Ectodermal cell (in vitro differentiated cells): Measurements from ENCODE around the gene PKD2. TPM values are rescaled to one million over a fixed set of nuclear protein-coding genes. Genes with fewer than 3 reads are reported as not detected.

Source experiments
- H3K27ac ChIP-seq: 2 replicates; pipeline ENCODE4 v1.7.0; 2013; ENCODE audit warnings: mild to moderate bottlenecking, low read depth, low read length; ENCODE audit not compliant: insufficient read depth, poor library complexity, severe bottlenecking
- H3K27me3 ChIP-seq: 2 replicates; pipeline ENCODE4 v1.7.0; 2013; ENCODE audit warnings: mild to moderate bottlenecking, low read length; ENCODE audit not compliant: insufficient read depth, control insufficient read depth, poor library complexity, severe bottlenecking
- H3K36me3 ChIP-seq: one replicate; pipeline ENCODE4 v1.7.0; 2013; ENCODE audit warnings: low read length; ENCODE audit not compliant: control insufficient read depth, insufficient read depth
- H3K4me1 ChIP-seq: one replicate; pipeline ENCODE4 v1.7.0; 2013; ENCODE audit warnings: low read length; ENCODE audit not compliant: control insufficient read depth, insufficient read depth
- H3K4me3 ChIP-seq: 2 replicates; pipeline ENCODE4 v1.7.0; 2013; ENCODE audit warnings: low read depth, low read length, control low read depth; ENCODE audit not compliant: insufficient read depth
- H3K9me3 ChIP-seq: 2 replicates; pipeline ENCODE4 v1.7.0; 2013; ENCODE audit warnings: mild to moderate bottlenecking, low read length, moderate library complexity; ENCODE audit not compliant: control insufficient read depth
- WGBS, 2 experiments: methylation state at CpG; one replicate each; pipeline ENCODE4 v1.1.7; 2013; ENCODE audit warnings: missing lambda C conversion rate in 2 of 2; 5-methylcytosine and 5-hydroxymethylcytosine counted together
- polyA plus RNA-seq, 4 experiments: library from polyadenylated mRNA; stranded (reverse); fragments of 50-300 nt; gene quantifications; one replicate each; pipeline ENCODE4 v1.2.3, GENCODE V29; 2013

Gene PKD2
- 30.8 TPM for polyA plus RNA-seq (2013, experiment 1 of 4)
- polyA plus RNA-seq (2013, experiment 2 of 4), result 38.8 TPM
- 24.0 TPM for polyA plus RNA-seq (2013, experiment 3 of 4)
- 26.9 TPM for polyA plus RNA-seq (2013, experiment 4 of 4)

DNA sequence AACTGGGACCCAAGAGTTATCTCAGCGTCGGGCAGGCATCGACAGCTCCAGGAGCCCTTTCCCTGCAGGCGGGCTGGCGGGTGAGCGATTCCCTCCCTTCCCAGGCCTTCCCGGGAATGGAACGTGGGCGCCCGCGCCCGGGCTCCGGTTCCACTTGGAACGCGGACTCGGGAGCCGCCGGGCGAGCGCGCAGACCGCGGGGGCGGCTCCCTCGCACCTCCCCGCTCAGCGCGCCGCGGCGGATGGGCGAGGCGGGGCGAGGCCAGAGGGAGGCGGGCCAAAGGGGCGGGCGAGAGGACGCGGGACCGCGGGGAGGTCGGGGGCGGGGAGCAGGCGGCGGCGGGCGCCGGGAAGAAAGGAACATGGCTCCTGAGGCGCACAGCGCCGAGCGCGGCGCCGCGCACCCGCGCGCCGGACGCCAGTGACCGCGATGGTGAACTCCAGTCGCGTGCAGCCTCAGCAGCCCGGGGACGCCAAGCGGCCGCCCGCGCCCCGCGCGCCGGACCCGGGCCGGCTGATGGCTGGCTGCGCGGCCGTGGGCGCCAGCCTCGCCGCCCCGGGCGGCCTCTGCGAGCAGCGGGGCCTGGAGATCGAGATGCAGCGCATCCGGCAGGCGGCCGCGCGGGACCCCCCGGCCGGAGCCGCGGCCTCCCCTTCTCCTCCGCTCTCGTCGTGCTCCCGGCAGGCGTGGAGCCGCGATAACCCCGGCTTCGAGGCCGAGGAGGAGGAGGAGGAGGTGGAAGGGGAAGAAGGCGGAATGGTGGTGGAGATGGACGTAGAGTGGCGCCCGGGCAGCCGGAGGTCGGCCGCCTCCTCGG lies at the start of gene PKD2:
PKD2 (plus strand) TSS at position 332 of the 818 bp plus-strand sequence; CDS start at position 431, 99 bp downstream.
- 0 to 1% methylated on average over 115 to 116 of the region's 116 CpGs for WGBS, 2 experiments
- H3K27me3 ChIP-seq, result peaks cover 21% of the 10 kb centered on the region
- no peaks in the 10 kb centered on the region for H3K9me3 ChIP-seq
- peak within 1 kb of the TSS; percentile 83 for H3K4me3 ChIP-seq
- H3K27ac ChIP-seq, result no peak within 1 kb of the TSS
- H3K4me1 ChIP-seq, result peaks cover 16% of the 10 kb centered on the region
- no peaks in the 10 kb centered on the region for H3K36me3 ChIP-seq

DNA sequence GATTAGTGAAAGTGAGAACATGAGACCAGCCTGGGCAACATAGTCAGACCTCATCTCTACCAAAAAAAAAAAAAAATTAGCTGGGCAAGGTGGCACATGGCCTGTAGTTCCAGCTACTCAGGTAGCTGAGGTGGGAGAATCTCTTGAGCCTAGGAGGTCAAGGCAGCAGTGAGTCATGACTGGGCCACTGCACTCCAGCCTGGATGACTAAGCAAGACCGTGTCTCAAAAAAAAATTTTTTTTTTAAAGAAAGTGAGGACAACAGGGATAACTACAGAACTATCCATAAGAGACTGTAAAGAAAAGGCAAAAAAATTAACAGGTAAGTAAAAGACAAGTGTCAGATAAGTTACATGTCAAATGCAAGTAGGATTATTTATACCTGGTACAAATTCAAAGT lies 45.4 kb upstream of the PKD2 start:
- 78 to 100% methylated on average over 1 of the region's 1 CpG for WGBS, 2 experiments

DNA sequence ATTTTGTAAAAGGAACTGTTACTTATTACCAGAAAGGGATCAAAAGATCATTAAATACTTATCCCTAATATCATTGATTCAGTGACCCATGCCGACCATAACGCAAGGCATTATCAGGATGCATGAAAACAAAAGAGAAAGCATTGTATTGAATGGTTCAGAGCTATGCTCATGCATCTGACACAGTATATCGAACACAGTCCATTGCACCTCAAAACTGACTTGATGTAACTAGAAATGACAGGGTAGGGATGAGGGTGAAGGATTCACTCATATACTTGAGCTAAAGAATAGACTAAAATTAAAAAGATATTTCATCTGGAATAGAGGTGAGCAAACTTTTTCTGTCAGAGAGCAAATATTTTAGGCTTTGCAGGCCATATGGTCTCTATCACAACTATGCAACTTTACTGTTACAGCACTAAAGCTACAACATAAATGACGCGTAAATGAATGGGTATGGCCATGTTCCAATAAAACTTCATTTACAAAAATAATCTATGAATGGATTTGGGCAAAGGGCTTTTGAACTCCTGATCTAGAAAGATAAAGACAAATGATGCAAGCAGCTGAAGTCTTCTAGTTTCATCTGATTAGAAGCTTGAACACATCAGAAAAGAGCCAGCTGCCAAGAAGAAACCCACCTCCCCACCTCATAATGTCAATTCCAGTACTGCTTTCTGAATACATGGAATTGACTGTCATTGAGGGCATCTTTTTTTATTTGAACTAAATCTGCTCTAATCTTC lies 44.9 kb upstream of the PKD2 start:
- no peaks in the 10 kb centered on the region for H3K9me3 ChIP-seq
- 96 to 97% methylated on average over 5 of the region's 5 CpGs for WGBS, 2 experiments
- H3K27ac ChIP-seq, result no peak overlapping the region
- no peak overlapping the region for H3K4me3 ChIP-seq
- no peaks in the 10 kb centered on the region for H3K36me3 ChIP-seq
- H3K27me3 ChIP-seq, result no peaks in the 10 kb centered on the region
- H3K4me1 ChIP-seq, result no peaks in the 10 kb centered on the region

More for the DNA sequence above, 45.4 kb upstream of the PKD2 start:
- Histone ChIP-seq H3K4me1 (no peaks in the 10 kb centered on the region), H3K27me3 (no peaks in the 10 kb centered on the region), H3K27ac (no peak overlapping the region), H3K36me3 (no peaks in the 10 kb centered on the region), H3K4me3 (no peak overlapping the region), H3K9me3 (no peaks in the 10 kb centered on the region)

DNA sequence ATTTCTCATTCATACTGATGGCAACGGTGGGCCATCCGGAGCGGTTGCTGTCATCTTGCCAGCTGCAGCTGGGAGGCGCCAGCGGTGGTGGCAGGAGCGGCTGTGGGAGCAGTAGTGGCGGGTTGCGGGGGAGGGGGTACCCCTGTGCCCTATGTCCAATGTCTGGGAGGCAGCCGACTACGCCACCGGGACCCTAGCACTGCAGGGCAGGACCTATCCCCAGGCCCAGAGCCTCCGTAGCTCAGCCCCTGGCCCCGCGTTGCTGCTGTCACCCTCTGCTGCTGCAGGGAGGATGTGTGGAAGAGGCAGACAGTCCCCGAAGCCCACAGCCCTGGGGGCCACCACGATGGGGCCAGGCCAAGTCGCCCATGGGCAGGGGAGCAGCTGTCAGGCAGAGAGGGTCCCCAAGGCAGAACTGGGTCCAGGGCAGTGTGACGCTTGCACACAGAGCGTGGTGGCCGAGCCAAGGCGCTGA lies 41.9 kb upstream of the PKD2 start:
- no peak overlapping the region for H3K4me3 ChIP-seq

DNA sequence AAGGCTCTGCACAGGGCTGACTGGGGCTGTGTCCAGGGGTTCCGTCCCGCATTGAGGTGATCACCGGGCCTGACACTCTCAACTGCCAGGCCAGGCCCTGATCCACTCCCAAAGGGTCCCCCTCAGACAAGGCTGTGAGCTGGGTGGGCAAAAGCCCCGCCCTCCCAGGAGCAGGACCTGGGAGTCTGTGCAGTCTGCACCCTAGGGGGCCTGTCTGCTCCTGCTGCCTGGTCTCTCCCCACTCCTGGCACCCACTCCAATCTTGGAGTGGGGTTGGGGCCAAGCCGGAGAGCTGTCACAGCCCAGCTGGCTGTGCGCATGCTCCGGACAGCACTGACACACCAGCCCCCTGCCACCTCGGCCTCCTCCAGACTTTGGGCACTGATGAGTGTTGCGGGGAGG lies 41.3 kb upstream of the PKD2 start:
- H3K4me3 ChIP-seq, result no peak overlapping the region
- no peaks in the 10 kb centered on the region for H3K36me3 ChIP-seq
- H3K27me3 ChIP-seq, result no peaks in the 10 kb centered on the region
- no peaks in the 10 kb centered on the region for H3K4me1 ChIP-seq
- no peaks in the 10 kb centered on the region for H3K9me3 ChIP-seq
- no peak overlapping the region for H3K27ac ChIP-seq
- WGBS, 2 experiments, result 95 to 97% methylated on average over 9 of the region's 9 CpGs

More for the DNA sequence above, 41.9 kb upstream of the PKD2 start:
- Histone ChIP-seq H3K27ac (no peak overlapping the region), H3K36me3 (no peaks in the 10 kb centered on the region), H3K27me3 (no peaks in the 10 kb centered on the region), H3K9me3 (no peaks in the 10 kb centered on the region), H3K4me1 (no peaks in the 10 kb centered on the region)
- WGBS, 2 experiments, result 91 to 93% methylated on average over 21 of the region's 21 CpGs

DNA sequence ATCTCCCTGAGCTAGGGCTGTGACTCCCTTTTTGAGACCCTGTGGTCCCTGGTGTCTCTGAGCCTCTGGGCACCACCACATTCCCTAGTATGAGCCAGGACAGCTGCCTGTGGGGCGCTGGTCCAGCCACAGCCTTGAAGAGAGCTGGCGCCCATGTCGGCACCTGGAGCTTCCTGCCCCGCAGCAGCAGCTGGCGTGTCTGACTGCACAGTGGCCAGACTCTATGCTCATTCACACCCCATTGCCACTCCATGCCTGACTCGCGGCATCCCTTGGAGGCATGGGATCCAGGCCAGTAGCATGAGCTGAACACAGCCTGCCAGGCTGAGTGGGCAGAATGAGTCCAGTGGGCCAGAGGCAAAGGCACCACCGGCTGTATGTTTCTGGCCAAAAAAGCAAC lies 40.2 kb upstream of the PKD2 start:
- Histone ChIP-seq H3K9me3 (no peaks in the 10 kb centered on the region), H3K36me3 (no peaks in the 10 kb centered on the region), H3K4me1 (no peaks in the 10 kb centered on the region), H3K27ac (no peak overlapping the region), H3K4me3 (no peak overlapping the region), H3K27me3 (no peaks in the 10 kb centered on the region)
- WGBS, 2 experiments, result 96 to 97% methylated on average over 8 of the region's 8 CpGs

DNA sequence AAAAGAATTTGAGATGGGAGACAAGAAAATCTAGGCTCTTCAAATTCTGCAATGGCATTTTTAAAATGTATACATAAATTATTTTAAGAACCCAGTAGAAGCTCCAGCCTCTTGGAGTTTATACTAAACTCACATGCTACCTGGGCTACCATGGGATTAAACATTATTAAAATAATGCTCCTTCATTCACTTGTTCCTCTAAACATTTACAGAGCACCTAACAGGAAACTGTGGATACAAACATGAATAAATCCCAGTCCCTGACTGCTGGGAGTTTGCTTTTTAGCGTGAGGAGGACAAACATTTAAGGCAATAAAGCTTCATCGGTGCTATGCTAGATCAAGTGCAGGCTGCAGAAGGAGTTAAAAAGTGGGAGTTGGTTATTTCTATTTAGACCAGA lies 37.3 kb upstream of the PKD2 start:
- 92 to 99% methylated on average over 2 of the region's 2 CpGs for WGBS, 2 experiments
- Histone ChIP-seq H3K4me3 (no peak overlapping the region), H3K36me3 (no peaks in the 10 kb centered on the region), H3K27ac (no peak overlapping the region), H3K27me3 (no peaks in the 10 kb centered on the region), H3K9me3 (no peaks in the 10 kb centered on the region), H3K4me1 (no peaks in the 10 kb centered on the region)

DNA sequence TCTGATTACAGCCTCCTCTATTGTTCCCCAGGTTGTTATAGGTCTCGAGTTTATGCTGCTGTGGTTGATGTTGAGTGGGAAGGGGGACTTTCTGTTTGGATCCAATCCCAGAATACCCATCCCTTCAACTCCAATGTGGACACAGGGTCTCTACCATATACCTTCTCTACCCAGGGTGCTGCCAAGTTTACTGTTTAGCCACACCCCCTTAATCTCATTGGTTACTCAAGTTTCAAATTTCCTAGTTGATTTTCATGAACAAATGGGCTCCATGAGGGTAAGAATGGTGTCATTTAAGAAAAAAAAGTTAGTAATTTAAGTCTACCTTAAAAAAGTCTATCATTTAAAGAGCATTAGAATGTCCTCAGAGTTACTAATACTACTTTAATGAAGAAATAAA lies 35.6 kb upstream of the PKD2 start:
- Histone ChIP-seq H3K4me3 (no peak overlapping the region), H3K4me1 (no peaks in the 10 kb centered on the region), H3K27ac (no peak overlapping the region), H3K9me3 (no peaks in the 10 kb centered on the region), H3K36me3 (no peaks in the 10 kb centered on the region), H3K27me3 (no peaks in the 10 kb centered on the region)
- WGBS, 2 experiments, result no CpG with 5 or more reads among the region's 1 CpG

DNA sequence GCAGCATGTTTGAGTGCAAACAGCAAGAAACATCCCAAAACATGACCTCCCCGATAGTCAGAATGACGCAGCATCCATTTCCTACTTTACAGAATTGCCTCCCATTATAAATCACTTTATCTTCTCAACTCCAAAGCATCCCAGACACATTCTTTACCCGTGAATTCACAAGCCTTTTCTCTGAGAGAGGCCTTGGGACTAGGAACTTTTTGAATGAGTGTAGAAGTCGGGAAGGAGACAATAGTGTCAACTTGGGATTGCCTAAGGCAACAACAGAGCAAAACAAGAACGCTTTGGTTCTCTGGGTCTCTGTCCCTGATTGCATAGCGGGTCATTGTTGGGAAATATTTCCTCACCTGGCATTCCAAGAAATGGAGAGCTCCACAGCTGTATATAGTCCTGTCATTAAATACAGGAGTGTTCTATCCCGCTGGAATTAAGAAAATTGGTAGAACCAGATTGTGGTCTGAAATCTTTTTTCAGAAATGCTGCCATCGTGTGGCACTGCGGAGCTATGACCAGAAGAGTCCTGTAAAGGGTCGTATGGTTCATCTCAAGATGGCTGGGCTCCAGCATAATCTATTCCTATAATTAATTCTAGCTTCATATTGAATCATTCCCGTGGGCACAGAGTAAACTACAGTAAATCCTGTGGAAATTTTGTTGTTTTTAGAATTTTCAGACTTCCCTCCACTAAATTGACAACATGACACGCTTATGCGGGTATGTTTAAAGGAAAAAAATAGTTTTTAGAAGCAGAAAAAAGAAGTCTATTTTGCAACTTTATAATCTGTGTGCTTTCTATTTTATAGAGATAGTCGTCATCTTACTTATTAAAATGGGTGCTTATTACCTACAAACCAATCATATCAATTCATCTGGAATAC lies 33.9 kb upstream of the PKD2 start:
- Histone ChIP-seq H3K4me1 (no peaks in the 10 kb centered on the region), H3K4me3 (peak overlapping the region; percentile 26), H3K27me3 (no peaks in the 10 kb centered on the region), H3K36me3 (no peaks in the 10 kb centered on the region), H3K27ac (no peak overlapping the region), H3K9me3 (no peaks in the 10 kb centered on the region)
- 15 to 24% methylated on average over 10 to 14 of the region's 14 CpGs for WGBS, 2 experiments
